Measurements from ENCODE around the gene OR2H1.

The OR2H1 gene

GRCh38 chr6:29502597-29502996, 45.6 kb downstream of the OR2H1 start:
- H3K14ac ChIP-seq (ENCODE audit: low read length), result no peak overlapping the region
- H3K4ac ChIP-seq (ENCODE audit: low read length), result no peak overlapping the region
- no peak overlapping the region for H2AFZ ChIP-seq (ENCODE audit: low read length)
- peaks cover 0 to 25% (median 0%) of the 10 kb centered on the region in 3 experiments for H3K27me3 ChIP-seq (ENCODE audit: control insufficient read depth in 3 of 3, insufficient read depth in 3 of 3, low read depth in 1 of 3, low read length in 3 of 3)
- no peak overlapping the region for H3K4me2 ChIP-seq (ENCODE audit: insufficient read depth, low read length, poor library complexity, severe bottlenecking)
- H4K8ac ChIP-seq (ENCODE audit: low read depth, low read length), result no peak overlapping the region
- WGBS, 2 donors (ENCODE audit: extremely low coverage in 2 of 2, insufficient read length in 2 of 2, insufficient replicate concordance in 1 of 2), result no CpG with 5 or more reads among the region's 5 CpGs
- DNase-seq (ENCODE audit: low spot score), result no peak
- H2BK120ac ChIP-seq (ENCODE audit: low read depth, low read length), result no peak overlapping the region
- no peak overlapping the region for H3K23ac ChIP-seq (ENCODE audit: low read depth, low read length, poor library complexity)
- H2BK15ac ChIP-seq (ENCODE audit: low read length), result no peak overlapping the region
- H3K79me1 ChIP-seq (ENCODE audit: low read depth, low read length), result no peaks in the 10 kb centered on the region
- H3K9me3 ChIP-seq (replicated peaks in 1 of 2; ENCODE audit: control insufficient read depth in 2 of 2, insufficient read depth in 1 of 2, low read depth in 1 of 2, low read length in 2 of 2), result no peaks in the 10 kb centered on the region
- no peak overlapping the region for H2BK12ac ChIP-seq (ENCODE audit: low read length)
- no peaks in the 10 kb centered on the region for H3K4me1 ChIP-seq (ENCODE audit: control insufficient read depth in 2 of 2, insufficient read depth in 1 of 2, low read depth in 1 of 2, low read length in 2 of 2)
- H3K9ac ChIP-seq (ENCODE audit: low read depth, low read length, poor library complexity), result no peak overlapping the region
- no peaks in the 10 kb centered on the region for H3K36me3 ChIP-seq (replicated peaks in 1 of 2; ENCODE audit: control insufficient read depth in 2 of 2, insufficient read depth in 2 of 2, low read length in 2 of 2)
- no peak overlapping the region for H2BK5ac ChIP-seq (ENCODE audit: low read length)
- H3K27ac ChIP-seq (replicated peaks; ENCODE audit: low read length), result no peak overlapping the region
- no peak overlapping the region for H2AK5ac ChIP-seq (ENCODE audit: low read depth, low read length)
- no peak overlapping the region for H3K18ac ChIP-seq (ENCODE audit: low read length)
- no peak overlapping the region for H3K4me3 ChIP-seq (ENCODE audit: low read length in 2 of 2)
- H4K91ac ChIP-seq (ENCODE audit: low read depth, low read length, poor library complexity), result no peak overlapping the region

DNA sequence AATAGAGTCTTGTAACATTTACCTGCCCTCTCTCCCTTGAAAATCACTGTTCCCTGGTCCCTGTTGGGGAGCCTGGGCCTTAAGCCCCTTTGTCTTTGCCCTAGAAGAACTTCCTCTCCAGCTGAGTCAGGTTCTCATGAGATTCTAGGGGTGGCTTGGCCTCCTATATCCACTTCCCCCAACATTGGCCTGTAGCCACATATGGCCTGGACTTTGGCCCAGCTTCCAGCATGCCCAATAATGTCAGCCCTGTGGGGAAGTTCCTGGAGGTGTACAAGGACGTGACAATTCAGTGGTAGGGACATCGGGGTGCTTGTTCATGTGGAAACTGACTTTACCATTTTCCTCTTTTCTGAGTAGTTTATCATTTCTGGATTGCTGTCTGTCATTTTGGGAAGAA, 48.0 kb downstream of the OR2H1 start:
- no CpG with 5 or more reads among the region's 2 CpGs for WGBS, 2 donors (ENCODE audit: extremely low coverage in 2 of 2, insufficient read length in 2 of 2, insufficient replicate concordance in 1 of 2)

DNA sequence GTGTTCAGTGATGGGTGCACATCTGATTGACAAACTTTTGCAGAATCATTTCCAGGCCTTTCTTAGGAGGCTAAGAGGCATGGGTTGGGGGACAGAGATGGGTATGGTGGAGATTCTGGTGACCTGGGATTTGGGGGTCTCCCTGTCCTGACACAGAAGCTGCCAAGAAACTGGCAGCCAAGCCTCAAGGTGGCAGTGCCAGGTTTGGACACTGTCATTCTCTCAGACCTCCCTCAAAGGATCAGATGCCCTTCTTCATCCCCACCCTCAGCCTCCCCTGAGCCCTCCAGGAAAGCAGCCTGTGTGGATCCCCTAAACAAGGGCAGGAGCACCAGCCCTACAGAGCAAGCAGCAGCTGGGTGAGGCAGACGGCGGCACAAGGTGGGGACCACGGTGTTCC, 48.9 kb downstream of the OR2H1 start:
- Histone ChIP-seq H2AFZ (ENCODE audit: low read length) (no peak overlapping the region), H2BK120ac (ENCODE audit: low read depth, low read length) (no peak overlapping the region), H3K79me1 (ENCODE audit: low read depth, low read length) (no peaks in the 10 kb centered on the region), H2BK15ac (ENCODE audit: low read length) (no peak overlapping the region), H2BK5ac (ENCODE audit: low read length) (no peak overlapping the region), H3K4me2 (ENCODE audit: insufficient read depth, low read length, poor library complexity, severe bottlenecking) (no peak overlapping the region), H3K18ac (ENCODE audit: low read length) (peak overlapping the region; percentile 15), H2BK12ac (ENCODE audit: low read length) (no peak overlapping the region), H3K23ac (ENCODE audit: low read depth, low read length, poor library complexity) (no peak overlapping the region), H3K36me3 (replicated peaks in 1 of 2; ENCODE audit: control insufficient read depth in 2 of 2, insufficient read depth in 2 of 2, low read length in 2 of 2) (no peaks in the 10 kb centered on the region), H3K4me3 (ENCODE audit: low read length in 2 of 2) (no peak overlapping the region), H3K4ac (ENCODE audit: low read length) (no peak overlapping the region), H2AK5ac (ENCODE audit: low read depth, low read length) (no peak overlapping the region), H3K27me3 (ENCODE audit: control insufficient read depth in 3 of 3, insufficient read depth in 3 of 3, low read depth in 1 of 3, low read length in 3 of 3) (peaks cover 0 to 35% (median 0%) of the 10 kb centered on the region in 3 experiments), H3K4me1 (ENCODE audit: control insufficient read depth in 2 of 2, insufficient read depth in 1 of 2, low read depth in 1 of 2, low read length in 2 of 2) (peaks cover 9 to 13% of the 10 kb centered on the region in 2 donors), H4K91ac (ENCODE audit: low read depth, low read length, poor library complexity) (no peak overlapping the region), H3K9ac (ENCODE audit: low read depth, low read length, poor library complexity) (no peak overlapping the region), H4K8ac (ENCODE audit: low read depth, low read length) (no peak overlapping the region), H3K14ac (ENCODE audit: low read length) (no peak overlapping the region), H3K9me3 (replicated peaks in 1 of 2; ENCODE audit: control insufficient read depth in 2 of 2, insufficient read depth in 1 of 2, low read depth in 1 of 2, low read length in 2 of 2) (no peaks in the 10 kb centered on the region), H3K27ac (replicated peaks; ENCODE audit: low read length) (no peak overlapping the region)
- DNase-seq (ENCODE audit: low spot score), result no peak
- WGBS, 2 donors (ENCODE audit: extremely low coverage in 2 of 2, insufficient read length in 2 of 2, insufficient replicate concordance in 1 of 2), result no CpG with 5 or more reads among the region's 3 CpGs

More for the DNA sequence above, 48.0 kb downstream of the OR2H1 start:
- Histone ChIP-seq H3K9ac (ENCODE audit: low read depth, low read length, poor library complexity) (no peak overlapping the region), H3K14ac (ENCODE audit: low read length) (no peak overlapping the region), H3K27me3 (ENCODE audit: control insufficient read depth in 3 of 3, insufficient read depth in 3 of 3, low read depth in 1 of 3, low read length in 3 of 3) (peaks cover 0 to 35% (median 0%) of the 10 kb centered on the region in 3 experiments), H2BK5ac (ENCODE audit: low read length) (no peak overlapping the region), H3K27ac (replicated peaks; ENCODE audit: low read length) (no peak overlapping the region), H3K4me2 (ENCODE audit: insufficient read depth, low read length, poor library complexity, severe bottlenecking) (no peak overlapping the region), H2AFZ (ENCODE audit: low read length) (no peak overlapping the region), H2BK120ac (ENCODE audit: low read depth, low read length) (no peak overlapping the region), H4K8ac (ENCODE audit: low read depth, low read length) (no peak overlapping the region), H4K91ac (ENCODE audit: low read depth, low read length, poor library complexity) (no peak overlapping the region), H3K36me3 (replicated peaks in 1 of 2; ENCODE audit: control insufficient read depth in 2 of 2, insufficient read depth in 2 of 2, low read length in 2 of 2) (no peaks in the 10 kb centered on the region), H3K4me1 (ENCODE audit: control insufficient read depth in 2 of 2, insufficient read depth in 1 of 2, low read depth in 1 of 2, low read length in 2 of 2) (peaks cover 4 to 6% of the 10 kb centered on the region in 2 donors), H3K4me3 (ENCODE audit: low read length in 2 of 2) (no peak overlapping the region), H3K79me1 (ENCODE audit: low read depth, low read length) (no peaks in the 10 kb centered on the region), H3K23ac (ENCODE audit: low read depth, low read length, poor library complexity) (no peak overlapping the region), H3K4ac (ENCODE audit: low read length) (no peak overlapping the region), H3K18ac (ENCODE audit: low read length) (no peak overlapping the region), H3K9me3 (replicated peaks in 1 of 2; ENCODE audit: control insufficient read depth in 2 of 2, insufficient read depth in 1 of 2, low read depth in 1 of 2, low read length in 2 of 2) (no peaks in the 10 kb centered on the region), H2BK12ac (ENCODE audit: low read length) (no peak overlapping the region), H2AK5ac (ENCODE audit: low read depth, low read length) (no peak overlapping the region), H2BK15ac (ENCODE audit: low read length) (no peak overlapping the region)
- DNase-seq (ENCODE audit: low spot score), result no peak

DNA sequence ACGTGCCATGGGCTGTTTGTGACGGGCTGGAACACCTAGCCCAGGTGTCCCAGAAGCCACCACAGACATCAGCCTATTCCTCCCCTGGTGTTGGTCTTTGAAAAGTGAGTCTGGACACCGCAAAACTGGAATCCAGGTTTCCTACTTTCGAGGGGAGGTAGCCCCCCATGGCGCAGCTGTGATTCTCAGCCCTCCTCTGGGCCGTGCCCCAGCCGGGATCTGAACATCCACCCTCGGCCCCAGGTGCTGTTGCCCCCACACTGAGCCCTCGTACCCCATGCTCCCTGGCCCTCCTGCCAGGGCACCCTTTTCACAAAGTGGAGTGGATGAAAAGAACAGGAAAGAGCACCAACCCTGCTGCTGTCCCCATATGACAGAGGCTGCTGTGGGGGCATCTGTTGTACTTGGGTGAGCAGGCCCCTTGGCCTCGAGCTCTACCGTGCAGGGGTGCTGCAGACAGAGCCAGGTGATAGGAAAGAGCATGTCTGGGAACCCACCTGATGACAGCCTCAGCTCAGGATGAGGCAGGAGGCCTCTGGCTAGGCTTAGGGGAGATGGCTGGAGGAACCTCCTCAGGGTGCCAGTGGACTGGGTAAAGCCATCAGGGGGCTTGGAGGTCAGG, 49.6 kb downstream of the OR2H1 start:
- WGBS, 2 donors (ENCODE audit: extremely low coverage in 2 of 2, insufficient read length in 2 of 2, insufficient replicate concordance in 1 of 2), result no CpG with 5 or more reads among the region's 11 CpGs
- no peaks in the 10 kb centered on the region for H3K36me3 ChIP-seq (replicated peaks in 1 of 2; ENCODE audit: control insufficient read depth in 2 of 2, insufficient read depth in 2 of 2, low read length in 2 of 2)
- H2BK15ac ChIP-seq (ENCODE audit: low read length), result no peak overlapping the region
- H3K4me1 ChIP-seq (ENCODE audit: control insufficient read depth in 2 of 2, insufficient read depth in 1 of 2, low read depth in 1 of 2, low read length in 2 of 2), result peaks cover 11 to 14% of the 10 kb centered on the region in 2 donors
- H2AK5ac ChIP-seq (ENCODE audit: low read depth, low read length), result peak overlapping the region; percentile 4
- H2BK5ac ChIP-seq (ENCODE audit: low read length), result no peak overlapping the region
- H3K27me3 ChIP-seq (ENCODE audit: control insufficient read depth in 3 of 3, insufficient read depth in 3 of 3, low read depth in 1 of 3, low read length in 3 of 3), result peaks cover 0 to 34% (median 0%) of the 10 kb centered on the region in 3 experiments
- no peak overlapping the region for H4K91ac ChIP-seq (ENCODE audit: low read depth, low read length, poor library complexity)
- DNase-seq (ENCODE audit: low spot score), result no peak
- H3K79me1 ChIP-seq (ENCODE audit: low read depth, low read length), result no peaks in the 10 kb centered on the region
- no peak overlapping the region for H3K9ac ChIP-seq (ENCODE audit: low read depth, low read length, poor library complexity)
- no peak overlapping the region for H3K4me2 ChIP-seq (ENCODE audit: insufficient read depth, low read length, poor library complexity, severe bottlenecking)
- H3K23ac ChIP-seq (ENCODE audit: low read depth, low read length, poor library complexity), result no peak overlapping the region
- H3K18ac ChIP-seq (ENCODE audit: low read length), result no peak overlapping the region
- no peak overlapping the region for H3K14ac ChIP-seq (ENCODE audit: low read length)
- no peak overlapping the region for H3K4ac ChIP-seq (ENCODE audit: low read length)
- no peak overlapping the region for H3K27ac ChIP-seq (replicated peaks; ENCODE audit: low read length)
- no peak overlapping the region for H4K8ac ChIP-seq (ENCODE audit: low read depth, low read length)
- H2AFZ ChIP-seq (ENCODE audit: low read length), result no peak overlapping the region
- no peak overlapping the region for H2BK12ac ChIP-seq (ENCODE audit: low read length)
- H2BK120ac ChIP-seq (ENCODE audit: low read depth, low read length), result no peak overlapping the region
- H3K9me3 ChIP-seq (replicated peaks in 1 of 2; ENCODE audit: control insufficient read depth in 2 of 2, insufficient read depth in 1 of 2, low read depth in 1 of 2, low read length in 2 of 2), result no peaks in the 10 kb centered on the region
- H3K4me3 ChIP-seq (ENCODE audit: low read length in 2 of 2), result no peak overlapping the region

Data from neuronal stem cell (in vitro differentiated cells).